HS-5 (cell line): ENCODE measurements around the gene MAPK11.

Experiments used
- DNase-seq: peaks from one replicate; pipeline ENCODE4 v3.0.0-alpha.2; 2012; ENCODE audit warnings: low read depth

The MAPK11 gene

GRCh38 chr22:50307890-50308596 is 37.9 kb upstream of the MAPK11 start:
- no peak for DNase-seq

- no peak for DNase-seq
Observed at GRCh38 chr22:50306753-50307749, 36.9 kb upstream of the MAPK11 start, which contains the start of gene PLXNB2. Gene PLXNB2 (minus strand): TSS chr22:50307646. CDS start chr22:50290584, 17,062 bp downstream.

- peak; percentile 81 for DNase-seq
Observed at GRCh38 chr22:50305923-50306566, 35.9 kb upstream of the MAPK11 start.

- DNase-seq, result no peak
Observed at GRCh38 chr22:50305393-50305922, 35.3 kb upstream of the MAPK11 start.

GRCh38 chr22:50304528-50305392 is 34.6 kb upstream of the MAPK11 start:
- DNase-seq, result no peak

- no peak for DNase-seq
Observed at GRCh38 chr22:50303848-50304527, 33.8 kb upstream of the MAPK11 start.

- no peak for DNase-seq
Observed at GRCh38 chr22:50303515-50303847, 33.3 kb upstream of the MAPK11 start.

GRCh38 chr22:50302564-50302963 is 32.4 kb upstream of the MAPK11 start:
- DNase-seq, result no peak

GRCh38 chr22:50302041-50302541 is 31.9 kb upstream of the MAPK11 start:
- no peak for DNase-seq

GRCh38 chr22:50301581-50301991 is 31.4 kb upstream of the MAPK11 start:
- DNase-seq, result no peak

- DNase-seq, result no peak
Observed at GRCh38 chr22:50300620-50301257, 30.6 kb upstream of the MAPK11 start.

- no peak for DNase-seq
Observed at GRCh38 chr22:50299785-50300619, 29.8 kb upstream of the MAPK11 start.

GRCh38 chr22:50298937-50299784 is 29.0 kb upstream of the MAPK11 start:
- no peak for DNase-seq

GRCh38 chr22:50298266-50298637 is 28.1 kb upstream of the MAPK11 start:
- no peak for DNase-seq

- DNase-seq, result no peak
Observed at GRCh38 chr22:50297510-50298265, 27.5 kb upstream of the MAPK11 start.

GRCh38 chr22:50296658-50297490 is 26.7 kb upstream of the MAPK11 start:
- no peak for DNase-seq

- DNase-seq, result no peak
Observed at GRCh38 chr22:50294319-50294656, 24.1 kb upstream of the MAPK11 start.
